NCI-H524 (cell line): Measurements from ENCODE around the gene RASA1.
"Not testable (repeated sequence)": the region's sequence is repeated elsewhere in the genome, so short reads cannot be mapped to it uniquely, and the experiment has no call there.

Experiments
- DNase-seq, 2 experiments: peaks; one replicate each; lab custom pipeline; 2025; lab: John Stamatoyannopoulos, UW

The RASA1 gene

GRCh38 chr5:87267574-87268125, at the start of gene RASA1:
Gene RASA1, plus strand, starts transcription at chr5:87267883. Its CDS starts 569 bp downstream, at chr5:87268452.
- peak; percentile 86 to 92 for DNase-seq

GRCh38 chr5:87229780-87230179, 37.9 kb upstream of the RASA1 start:
- no peak for DNase-seq

GRCh38 chr5:87231037-87231808, 36.5 kb upstream of the RASA1 start:
- DNase-seq: no peak

- DNase-seq: no peak
Measured at GRCh38 chr5:87233143-87233542, 34.5 kb upstream of the RASA1 start.

GRCh38 chr5:87241555-87241954, 26.1 kb upstream of the RASA1 start:
- no peak for DNase-seq

- no peak for DNase-seq
Measured at GRCh38 chr5:87242242-87242641, 25.4 kb upstream of the RASA1 start.

- DNase-seq: no peak
Measured at GRCh38 chr5:87243161-87243844, 24.4 kb upstream of the RASA1 start.

GRCh38 chr5:87245451-87245850, 22.2 kb upstream of the RASA1 start:
- DNase-seq: no peak

GRCh38 chr5:87246061-87246460, 21.6 kb upstream of the RASA1 start:
- DNase-seq: peak; percentile 2 to 31

- DNase-seq: no peak
Measured at GRCh38 chr5:87252283-87252605, 15.4 kb upstream of the RASA1 start.

GRCh38 chr5:87254035-87254434, 13.6 kb upstream of the RASA1 start:
- no peak for DNase-seq

- no peak for DNase-seq
Measured at GRCh38 chr5:87258507-87258906, 9.2 kb upstream of the RASA1 start.

- DNase-seq: no peak
Measured at GRCh38 chr5:87260604-87261192, 7.0 kb upstream of the RASA1 start.

- DNase-seq: no peak
Measured at GRCh38 chr5:87263498-87263897, 4.2 kb upstream of the RASA1 start.

GRCh38 chr5:87266914-87267573, 639 bp upstream of the RASA1 start:
- DNase-seq: no peak

GRCh38 chr5:87268126-87268969, 665 bp downstream of the RASA1 start:
- peak; percentile 61 to 70 for DNase-seq

GRCh38 chr5:87268970-87269377, 1.3 kb downstream of the RASA1 start:
- DNase-seq: no peak

- not testable (repeated sequence) for DNase-seq
Measured at GRCh38 chr5:87270888-87271287, 3.2 kb downstream of the RASA1 start.

- DNase-seq: no peak
Measured at GRCh38 chr5:87276655-87277054, 9.0 kb downstream of the RASA1 start.

- no peak for DNase-seq
Measured at GRCh38 chr5:87277279-87277835, 9.7 kb downstream of the RASA1 start.

GRCh38 chr5:87278590-87279100, 11.0 kb downstream of the RASA1 start:
- DNase-seq: no peak
